CD4-positive, alpha-beta T cell treated with Interleukin-15 for 1 hour (primary cell): ENCODE data around the gene MTMR8.
"Not testable (repeated sequence)": the region's sequence is repeated elsewhere in the genome, so short reads cannot be mapped to it uniquely, and the experiment has no call there.

Experiments used
- DNase-seq: peaks from one replicate; pipeline ENCODE4 v3.0.0-alpha.2; 2020

MTMR8 gene

DNA sequence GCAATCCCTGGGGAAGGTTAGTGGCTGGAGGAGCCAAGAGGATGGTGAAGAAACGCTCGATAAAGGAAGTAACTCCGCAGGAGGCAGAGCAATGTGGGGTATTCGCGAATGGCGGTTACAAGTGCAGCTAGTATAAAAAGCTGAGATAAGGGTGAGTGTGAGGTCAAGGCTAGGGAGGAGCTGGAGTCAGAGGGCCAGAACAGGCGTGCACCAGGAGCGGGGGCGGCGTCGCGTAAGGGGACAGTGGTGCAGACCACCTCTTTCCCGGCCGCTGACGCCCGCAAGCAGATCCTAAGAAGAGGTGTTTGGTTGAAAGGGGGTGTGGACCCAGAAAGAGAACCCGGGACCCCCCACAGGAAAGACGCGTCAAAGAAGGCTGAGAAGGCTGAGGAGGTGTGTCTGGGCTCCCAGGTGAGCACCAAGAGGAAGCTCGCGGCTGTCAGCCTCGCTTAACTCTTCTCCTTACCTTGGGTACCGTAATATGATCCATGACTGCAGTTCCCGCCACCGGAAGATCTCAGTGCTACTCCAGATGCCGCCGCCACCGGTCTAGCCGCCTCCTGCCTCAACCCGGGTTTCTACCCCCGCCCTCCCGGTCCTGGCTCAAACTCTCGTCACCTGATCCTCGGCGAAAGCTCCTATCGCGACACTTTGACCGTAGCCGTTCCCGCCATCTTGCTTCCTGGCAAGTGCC is at the start of gene MTMR8:
Gene MTMR8, minus strand, starts transcription at position 579 of the 694 bp plus-strand sequence. Its CDS starts 89 bp downstream, at position 490.
- peak; percentile 80 for DNase-seq

DNA sequence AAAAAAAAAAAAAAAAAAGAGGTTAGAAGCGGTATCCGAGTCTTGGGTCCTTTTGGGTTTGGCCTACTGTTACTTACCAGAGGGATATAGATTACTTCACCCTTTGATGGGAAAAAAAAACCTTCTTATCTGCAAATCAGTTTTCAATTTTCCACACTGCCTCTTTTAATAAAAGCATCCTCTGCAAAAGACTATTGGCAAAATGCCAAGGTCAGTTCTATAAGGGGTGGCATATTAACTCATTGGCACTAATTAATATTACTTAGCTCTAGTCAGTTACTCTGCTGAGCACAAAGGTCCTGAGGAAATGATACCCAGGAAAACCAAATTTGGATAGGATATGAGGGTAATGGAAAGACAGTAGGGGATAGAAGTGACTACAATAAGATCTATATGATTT is 44.3 kb upstream of the MTMR8 start:
- no peak for DNase-seq

DNA sequence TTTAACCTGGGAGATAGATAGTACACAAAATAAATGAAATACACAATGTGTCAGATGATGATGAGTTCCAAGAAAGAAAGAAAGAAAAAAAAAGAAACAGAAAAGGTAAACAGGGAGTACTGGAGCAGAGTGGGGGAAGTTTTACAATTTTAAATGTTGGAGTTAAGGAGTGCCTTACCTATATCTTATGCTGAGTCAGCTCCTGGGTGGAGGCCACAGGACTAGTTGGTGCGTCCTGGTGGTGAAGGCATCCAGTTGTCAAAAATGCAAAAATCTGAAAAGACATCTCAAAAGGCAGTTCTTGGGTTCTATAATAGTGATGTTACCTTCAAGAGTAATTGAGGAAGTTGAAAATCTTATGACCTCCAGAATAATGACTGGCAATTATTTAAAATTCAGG is 42.4 kb upstream of the MTMR8 start:
- DNase-seq: no peak

DNA sequence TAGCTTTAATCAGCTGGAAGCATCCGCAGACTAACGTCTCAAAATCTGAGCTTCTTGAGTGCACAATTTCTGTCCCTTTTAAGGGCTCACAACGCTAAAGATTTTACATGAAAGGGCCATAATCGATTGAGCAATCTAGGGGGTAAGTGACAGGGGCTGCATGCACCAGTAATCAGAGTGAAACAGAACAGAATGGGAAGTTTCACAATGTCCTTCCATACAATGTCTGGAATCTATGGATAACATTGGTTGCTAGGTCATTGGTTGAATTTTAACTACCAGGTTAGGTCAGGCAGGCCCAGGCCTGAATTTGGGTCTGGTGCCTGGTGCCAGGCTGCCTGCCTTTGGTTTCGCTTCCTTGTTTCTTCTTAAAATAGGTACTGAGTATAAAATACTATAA is 42.0 kb upstream of the MTMR8 start:
- no peak for DNase-seq

DNA sequence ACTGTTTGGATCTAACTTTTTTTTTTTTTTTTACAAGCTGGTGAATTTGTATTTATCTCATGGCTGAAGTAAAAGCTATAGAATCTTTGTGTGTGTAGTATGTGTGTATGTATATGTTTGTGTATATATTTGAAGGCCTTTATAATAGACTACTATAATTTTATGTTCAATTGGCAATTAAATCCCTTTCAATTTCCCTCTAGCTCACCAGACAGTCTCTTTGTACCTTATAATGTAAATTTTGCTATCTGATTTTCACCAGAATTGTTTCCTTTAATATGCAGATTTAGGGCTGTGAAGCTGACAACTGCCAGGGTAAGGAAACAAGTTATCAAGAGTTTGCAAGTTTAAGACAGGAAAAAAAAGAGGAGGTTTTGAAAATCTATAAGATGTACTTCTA is 33.1 kb upstream of the MTMR8 start:
- DNase-seq: no peak

DNA sequence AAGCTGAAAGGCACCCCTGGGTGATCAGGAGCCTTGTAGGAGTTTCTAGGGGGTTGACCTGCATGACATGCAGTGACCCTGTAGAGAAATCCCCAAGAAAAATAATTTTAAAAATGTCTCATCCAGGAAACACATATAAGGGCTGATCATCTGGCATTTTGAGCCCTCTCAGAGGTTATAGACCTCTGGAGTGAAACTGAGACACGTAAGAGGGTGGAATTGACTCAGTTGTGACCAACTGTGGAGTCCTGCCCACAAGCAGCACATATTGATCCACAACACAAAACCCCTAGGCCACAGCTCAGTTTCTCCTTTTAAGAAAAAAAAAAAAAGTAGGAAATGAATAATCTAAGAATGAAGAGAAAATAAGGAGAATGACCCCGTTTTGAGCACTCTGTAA is 32.5 kb upstream of the MTMR8 start:
- no peak for DNase-seq

DNA sequence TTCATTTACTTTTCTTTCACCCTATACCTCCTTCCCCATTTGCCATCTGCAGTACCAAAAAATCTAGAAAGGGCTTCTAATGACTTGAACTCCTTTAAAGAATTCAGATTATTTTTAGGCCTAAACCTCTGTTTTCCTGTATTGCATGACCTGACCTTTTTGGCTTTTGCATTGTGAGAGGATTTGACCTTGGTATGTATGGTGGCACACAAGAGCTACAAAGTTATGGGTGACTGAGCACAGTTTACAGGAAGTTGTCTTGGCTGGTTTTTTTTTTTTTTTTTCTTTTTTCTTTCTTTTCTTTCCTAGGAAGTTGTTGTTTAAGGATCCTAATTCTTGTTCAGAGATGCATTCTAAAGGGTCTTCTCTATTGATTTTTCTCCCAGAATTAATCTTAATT is 32.0 kb upstream of the MTMR8 start:
- DNase-seq: no peak

DNA sequence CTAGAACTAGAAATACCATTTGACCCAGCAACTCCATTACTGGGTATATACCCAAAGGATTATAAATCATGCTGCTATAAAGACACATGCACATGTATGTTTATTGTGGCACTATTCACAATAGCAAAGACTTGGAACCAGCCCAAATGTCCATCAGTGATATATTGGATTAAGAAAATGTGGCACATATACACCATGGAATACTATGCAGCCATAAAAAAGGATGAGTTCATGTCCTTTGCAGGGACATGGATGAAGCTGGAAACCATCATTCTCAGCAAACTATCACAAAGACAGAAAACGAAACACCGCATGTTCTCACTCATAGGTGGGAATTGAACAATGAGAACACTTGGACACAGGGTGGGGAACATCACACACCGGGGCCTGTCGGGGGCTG is 14.5 kb upstream of the MTMR8 start:
- DNase-seq: not testable (repeated sequence)

DNA sequence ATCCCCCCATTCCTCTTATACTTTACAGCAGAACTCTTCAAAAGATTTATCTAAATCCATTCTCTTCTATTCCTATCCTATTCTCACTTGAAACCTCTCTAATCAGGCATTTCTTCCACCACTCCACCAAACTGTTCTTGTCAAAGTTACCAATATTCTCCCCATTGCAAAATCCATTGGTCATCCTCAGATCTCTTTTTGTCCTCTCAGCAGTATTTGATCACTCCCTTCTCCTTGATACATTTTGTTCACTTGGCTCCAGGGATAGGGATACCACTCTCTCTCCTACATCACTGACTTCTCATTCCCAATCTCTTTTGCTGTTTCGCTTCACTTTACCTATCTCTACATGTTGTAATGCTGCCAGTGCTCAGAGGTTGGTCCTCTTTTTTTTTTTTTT is 2.8 kb upstream of the MTMR8 start:
- DNase-seq: no peak

DNA sequence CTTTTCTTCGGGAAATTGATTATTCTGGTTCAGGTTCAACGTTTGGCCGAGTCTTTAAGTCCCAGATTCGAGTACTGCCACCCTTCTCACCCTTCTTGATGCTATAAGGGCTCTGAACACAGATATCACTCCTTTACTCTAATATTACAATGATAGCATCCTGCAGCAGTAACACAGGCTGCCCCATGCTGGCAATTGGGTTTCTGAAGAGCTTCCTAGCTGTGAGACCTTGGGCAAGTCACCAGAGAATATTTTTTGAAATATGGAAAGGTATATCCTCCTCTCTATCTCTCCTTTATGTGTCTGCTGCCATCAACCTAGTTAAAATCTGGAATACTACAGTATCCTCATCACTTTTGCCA is 297 bp upstream of the MTMR8 start:
- no peak for DNase-seq

DNA sequence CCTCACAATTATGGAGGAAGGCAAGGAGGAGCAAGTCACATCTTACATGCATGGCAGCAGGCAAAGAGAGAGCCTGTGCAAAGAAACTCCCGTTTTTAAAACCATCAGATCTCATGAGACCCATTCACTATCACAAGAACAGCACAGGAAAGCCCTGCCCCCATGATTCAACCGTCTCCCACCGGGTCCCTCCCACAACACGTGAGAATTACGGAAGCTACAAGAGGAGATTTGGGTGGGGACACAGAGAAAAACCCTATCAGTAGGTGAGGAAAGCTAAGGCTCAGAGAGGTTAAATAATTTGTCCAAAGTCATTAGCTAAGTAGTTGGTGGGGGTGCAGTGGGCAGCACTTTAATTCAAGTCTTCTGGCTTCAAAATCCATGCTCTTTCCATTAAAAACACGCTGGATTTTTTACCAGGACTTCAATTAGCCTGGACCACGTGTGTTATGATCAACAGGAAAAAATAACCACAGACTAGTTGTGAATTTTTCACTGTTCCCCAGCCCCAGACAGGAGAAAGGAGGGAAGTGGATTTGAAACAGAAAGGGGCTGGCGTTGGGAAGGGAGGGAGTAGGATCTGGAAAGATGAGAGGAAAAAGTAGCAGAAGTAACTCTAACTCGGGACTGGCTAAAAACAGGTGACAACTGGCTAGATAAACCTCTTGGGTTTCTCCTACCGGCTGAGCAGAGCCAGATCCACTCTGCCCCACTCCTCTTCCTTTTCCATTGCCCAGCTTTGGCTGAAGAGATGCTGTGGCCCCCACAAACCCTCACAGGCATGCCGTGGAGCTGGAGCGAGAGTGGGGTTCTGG is 986 bp downstream of the MTMR8 start:
- DNase-seq: no peak

DNA sequence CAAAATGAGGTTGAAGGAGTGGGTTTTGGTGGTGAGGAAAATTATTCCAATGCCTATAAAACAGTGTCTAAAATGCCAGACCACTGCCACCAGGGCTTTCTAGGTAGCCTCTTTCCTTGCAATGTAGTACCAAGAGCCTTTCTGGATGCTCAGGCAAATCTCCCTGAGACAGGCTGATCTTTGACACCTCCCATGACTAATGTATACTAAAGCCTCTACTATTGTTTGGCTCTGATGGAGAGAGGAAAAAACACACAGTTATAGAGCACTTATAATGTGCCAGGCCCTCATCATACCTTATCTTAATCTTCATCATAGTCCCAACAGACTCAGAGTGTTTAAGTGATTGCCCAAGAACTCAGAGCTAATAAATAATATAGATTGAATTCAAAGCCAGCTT is 5.8 kb downstream of the MTMR8 start:
- no peak for DNase-seq

DNA sequence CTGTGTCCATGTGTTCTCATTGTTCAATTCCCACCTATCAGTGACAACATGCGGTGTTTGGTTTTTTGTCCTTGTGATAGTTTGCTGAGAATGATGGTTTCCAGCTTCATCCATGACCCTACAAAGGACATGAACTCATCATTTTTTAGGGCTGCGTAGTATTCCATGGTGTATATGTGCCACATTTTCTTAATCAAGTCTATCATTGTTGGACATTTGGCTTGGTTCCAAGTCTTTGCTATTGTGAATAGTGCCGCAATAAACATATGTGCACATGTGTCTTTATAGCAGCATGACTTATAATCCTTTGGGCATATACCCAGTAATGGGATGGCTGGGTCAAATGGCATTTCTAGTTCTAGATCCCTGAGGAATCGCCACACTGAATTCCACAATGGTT is 14.5 kb downstream of the MTMR8 start:
- DNase-seq: not testable (repeated sequence)

DNA sequence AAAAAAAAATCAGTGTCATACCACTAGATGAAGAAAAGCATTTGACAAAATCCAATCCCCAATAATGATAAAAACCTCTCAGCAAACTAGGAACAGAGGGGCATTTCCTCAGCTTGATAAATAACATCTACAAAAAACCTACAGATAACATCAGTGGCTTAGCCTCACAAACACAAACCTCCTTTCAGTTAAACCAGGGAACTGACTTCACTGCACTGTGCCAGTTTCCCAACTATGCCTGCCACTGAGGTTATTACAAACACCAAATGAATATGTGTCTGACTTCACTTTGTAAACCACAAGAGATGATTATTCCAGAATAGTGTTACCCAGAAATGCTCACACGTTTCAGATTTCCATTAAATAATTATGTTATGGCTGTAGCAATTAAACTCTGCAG is 15.3 kb downstream of the MTMR8 start:
- no peak for DNase-seq

DNA sequence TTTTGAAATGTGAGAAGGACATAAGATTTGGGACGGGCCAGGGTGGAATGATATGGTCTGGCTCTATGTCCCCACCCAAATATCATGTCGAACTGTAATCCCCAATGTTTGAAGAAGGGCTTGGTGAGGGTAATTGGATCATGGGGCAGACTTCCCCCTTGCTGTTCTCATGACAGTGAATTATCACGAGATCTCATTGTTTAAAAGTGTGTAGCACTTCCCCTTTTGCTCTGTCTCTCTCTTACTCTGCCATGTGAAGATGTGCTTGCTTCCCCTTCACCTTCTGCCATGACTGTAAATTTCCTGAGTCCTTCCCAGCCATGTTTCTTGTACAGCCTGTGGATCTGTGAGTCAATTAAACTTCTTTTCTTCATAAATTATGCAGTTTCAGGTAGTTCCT is 17.5 kb downstream of the MTMR8 start:
- DNase-seq: no peak

DNA sequence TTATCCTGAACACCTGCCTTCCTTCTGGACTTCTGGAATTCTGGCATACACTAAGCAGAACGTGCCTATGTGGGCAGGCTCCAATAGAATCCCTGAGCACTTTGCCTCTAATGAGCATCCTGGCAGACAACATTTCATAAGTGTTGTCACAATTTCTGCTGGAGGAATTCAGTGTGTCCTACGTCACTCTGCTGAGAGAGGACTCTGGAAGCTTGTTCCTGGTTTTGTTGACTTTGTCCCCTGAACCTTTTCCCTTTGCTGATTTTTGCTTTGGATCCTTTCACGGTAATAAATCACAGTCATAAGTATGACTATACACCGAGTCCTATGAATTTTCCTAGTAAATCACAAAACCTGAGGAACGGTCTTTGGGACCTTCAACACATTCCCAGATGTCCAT is 43.2 kb downstream of the MTMR8 start:
- no peak for DNase-seq

DNA sequence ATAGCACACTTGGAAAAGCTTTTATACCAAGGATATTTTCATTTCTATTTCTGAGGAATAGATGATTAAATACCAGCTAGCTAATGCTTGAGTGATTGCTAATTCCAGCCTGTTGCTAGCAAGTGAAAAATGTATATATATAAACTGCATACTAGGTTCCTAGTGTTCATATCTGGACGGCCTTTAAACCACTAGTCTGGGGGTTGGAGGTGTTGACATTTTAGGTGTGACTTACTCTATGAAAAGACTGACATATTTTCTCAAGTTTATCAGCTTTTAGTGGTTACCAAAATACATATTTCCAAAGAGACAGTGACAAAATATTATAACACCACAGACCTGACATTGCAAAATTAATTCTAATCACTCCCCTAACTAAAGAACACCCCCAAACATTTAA is 44.7 kb downstream of the MTMR8 start:
- no peak for DNase-seq

DNA sequence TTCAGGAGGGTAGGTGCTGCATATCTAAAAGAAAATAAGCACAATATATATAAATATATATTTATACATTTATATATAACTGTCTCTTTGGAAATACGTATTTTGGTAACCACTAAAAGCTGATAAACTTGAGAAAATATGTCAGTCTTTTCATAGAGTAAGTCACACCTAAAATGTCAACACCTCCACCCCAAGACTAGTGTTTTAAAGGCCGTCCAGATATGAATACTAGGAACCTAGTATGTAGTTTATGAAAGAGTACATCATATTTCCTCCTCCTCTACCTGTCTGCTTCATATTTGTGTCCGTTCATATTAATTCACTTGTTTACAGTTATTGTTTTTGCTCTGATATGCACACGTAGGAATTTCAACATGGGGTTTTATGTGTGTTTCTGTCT is 45.2 kb downstream of the MTMR8 start:
- no peak for DNase-seq

DNA sequence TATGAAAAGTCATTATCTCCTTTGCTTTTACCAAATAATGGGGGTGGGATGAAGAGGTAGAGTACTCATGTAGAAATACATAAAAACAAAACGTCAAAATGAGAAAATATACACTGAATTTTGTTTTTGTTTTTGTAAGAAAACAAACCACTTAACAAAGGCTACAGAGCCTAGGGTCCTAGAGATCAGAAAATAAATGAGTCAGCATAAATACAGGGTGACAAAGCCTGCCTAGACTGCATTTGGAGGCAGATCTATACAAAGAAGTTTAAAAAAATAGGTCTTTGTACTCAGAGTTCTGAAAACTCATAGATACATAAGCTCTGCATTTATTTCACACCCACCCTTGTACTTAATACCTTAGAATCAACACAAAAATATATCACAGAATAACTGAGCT is 52.4 kb downstream of the MTMR8 start:
- no peak for DNase-seq

DNA sequence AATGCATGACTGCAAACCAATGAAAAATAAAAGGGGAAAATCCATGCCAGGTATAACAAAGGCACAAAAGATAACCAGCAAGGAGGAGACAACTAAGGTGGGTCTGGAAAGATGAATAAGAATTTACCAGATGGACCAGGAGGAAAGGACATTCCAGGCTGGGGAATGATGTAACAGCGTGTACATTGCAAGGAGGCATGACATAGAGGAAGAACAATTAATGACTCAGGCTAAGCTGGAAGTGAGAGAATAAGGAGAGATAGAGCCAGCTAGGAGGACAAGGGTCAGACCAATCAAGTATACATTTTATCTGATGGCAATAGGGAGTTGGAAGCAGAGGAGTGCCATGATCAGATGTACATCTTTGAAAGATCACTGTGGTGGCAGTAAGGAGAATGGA is 57.0 kb downstream of the MTMR8 start:
- no peak for DNase-seq

DNA sequence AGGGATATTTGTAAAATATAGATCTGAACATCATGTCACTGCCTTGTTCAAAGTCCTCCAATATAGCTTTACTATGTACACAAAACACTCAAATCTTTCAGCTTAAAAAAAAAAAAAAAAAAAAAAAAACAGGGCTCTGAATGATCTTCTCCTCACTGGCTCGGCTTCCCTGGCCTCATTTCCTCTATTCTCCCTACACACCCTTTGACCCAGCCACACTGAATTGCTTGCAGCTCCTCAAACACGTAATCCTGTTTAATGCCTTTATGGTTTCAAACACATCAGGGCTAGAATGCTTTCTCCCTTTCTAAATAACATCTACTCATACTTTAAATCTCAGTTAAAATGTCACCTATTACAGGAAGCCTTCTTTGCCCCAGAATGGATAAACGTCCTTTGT is 60.8 kb downstream of the MTMR8 start:
- no peak for DNase-seq

DNA sequence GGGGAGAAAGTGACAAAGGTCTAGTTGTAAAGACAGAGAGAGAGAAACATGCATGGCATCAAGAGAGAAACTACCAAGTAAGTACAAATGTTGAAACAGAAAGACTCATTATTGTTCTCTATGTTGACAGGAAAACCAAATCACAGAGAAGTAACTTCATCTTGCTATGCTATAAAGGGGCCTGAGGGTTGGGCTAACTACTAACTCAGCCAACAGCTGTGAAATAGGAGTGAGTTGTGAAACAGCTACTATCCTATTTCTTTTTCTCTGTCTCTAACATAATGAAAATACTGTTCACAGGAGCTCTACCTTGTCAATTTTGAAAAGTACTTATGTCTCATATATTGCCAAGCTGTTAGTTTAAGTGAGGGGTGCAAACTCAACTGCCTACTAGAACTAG is 65.0 kb downstream of the MTMR8 start:
- DNase-seq: no peak

DNA sequence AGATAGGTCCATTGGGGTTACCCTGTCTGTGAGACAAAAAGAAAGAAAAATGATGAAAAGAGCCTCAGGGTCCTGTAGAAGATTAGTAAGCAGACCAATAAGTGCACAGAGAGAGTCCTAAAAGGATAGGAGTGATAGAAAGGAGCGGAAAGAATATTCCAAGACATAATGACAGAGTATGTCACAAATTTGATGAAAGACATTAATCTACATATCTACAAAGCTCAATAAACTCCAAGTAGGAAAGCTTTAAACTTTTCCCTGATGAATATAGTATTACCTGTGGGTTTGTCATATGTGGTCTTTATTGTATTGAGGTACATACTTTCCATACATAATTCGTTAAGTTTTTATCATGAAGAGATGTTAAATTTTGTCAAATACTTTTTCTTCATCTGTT is 73.7 kb downstream of the MTMR8 start:
- no peak for DNase-seq

DNA sequence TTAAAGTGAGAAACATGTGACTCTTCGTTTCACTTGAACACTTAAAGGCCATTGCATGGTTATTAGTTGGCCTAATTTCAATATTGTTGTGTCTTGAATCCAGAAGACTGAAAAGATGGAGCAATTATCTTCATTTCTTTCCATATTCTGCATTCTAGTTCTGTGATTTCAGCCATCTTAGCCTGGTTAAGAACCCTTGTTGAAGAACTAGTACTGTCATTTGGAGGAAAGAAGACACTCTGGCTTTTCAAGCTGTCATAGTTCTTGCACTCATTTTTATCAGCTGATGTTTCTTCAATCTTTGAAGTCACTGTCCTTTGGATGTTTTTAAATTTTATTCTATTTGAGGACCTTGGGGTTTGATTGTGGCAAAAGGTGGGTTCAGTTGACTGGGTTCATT is 81.6 kb downstream of the MTMR8 start:
- DNase-seq: no peak

DNA sequence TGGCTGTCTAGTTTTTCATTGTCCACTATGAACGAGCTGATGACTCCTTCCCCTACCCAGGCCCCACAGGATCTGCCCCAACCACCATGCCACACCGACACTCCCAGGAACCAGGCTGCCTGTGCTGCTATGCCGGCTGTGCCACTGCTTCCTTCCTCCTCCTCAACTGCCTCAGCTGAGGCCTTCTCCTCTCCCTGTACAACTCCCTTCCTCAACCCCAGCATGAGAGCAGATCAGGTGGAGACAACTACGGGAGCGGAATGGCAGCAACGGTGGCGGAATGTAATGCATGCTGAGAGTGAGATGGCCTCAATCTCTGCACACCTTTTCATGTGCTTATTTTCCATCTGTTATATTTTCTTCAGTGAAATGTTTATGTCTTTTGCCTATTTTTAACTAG is 88.5 kb downstream of the MTMR8 start:
- DNase-seq: no peak
